NOMO-1 (cell line): ENCODE results near the gene NPC1L1.
"Not testable (repeated sequence)": the region's sequence is repeated elsewhere in the genome, so short reads cannot be mapped to it uniquely, and the experiment has no call there.

Source experiments
- DNase-seq, 2 experiments: peaks; one replicate each; lab custom pipeline; 2025; ENCODE audit not compliant: unreplicated experiment in 2 of 2; lab: John Stamatoyannopoulos, UW

The NPC1L1 gene

GRCh38 chr7:44566680-44567079, 25.6 kb upstream of the NPC1L1 start:
- DNase-seq, result no peak

GRCh38 chr7:44565795-44566559, 24.8 kb upstream of the NPC1L1 start:
- no peak for DNase-seq

GRCh38 chr7:44565097-44565794, 24.1 kb upstream of the NPC1L1 start:
- DNase-seq, result peak; percentile 27 to 30

GRCh38 chr7:44564606-44565005, 23.5 kb upstream of the NPC1L1 start:
- DNase-seq, result no peak

- DNase-seq, result no peak
Measured at GRCh38 chr7:44563171-44563679, 22.1 kb upstream of the NPC1L1 start.

- not testable (repeated sequence) for DNase-seq
Measured at GRCh38 chr7:44562622-44562962, 21.5 kb upstream of the NPC1L1 start.

GRCh38 chr7:44561962-44562621, 21.0 kb upstream of the NPC1L1 start:
- no peak for DNase-seq

- DNase-seq, result no peak
Measured at GRCh38 chr7:44561481-44561880, 20.4 kb upstream of the NPC1L1 start.

GRCh38 chr7:44559485-44559884, 18.4 kb upstream of the NPC1L1 start:
- DNase-seq, result no peak

GRCh38 chr7:44557485-44557884, 16.4 kb upstream of the NPC1L1 start:
- DNase-seq, result no peak

GRCh38 chr7:44555350-44555749, 14.2 kb upstream of the NPC1L1 start:
- DNase-seq, result no peak

- DNase-seq, result not testable (repeated sequence)
Measured at GRCh38 chr7:44552473-44553005, 11.4 kb upstream of the NPC1L1 start.

- no peak for DNase-seq
Measured at GRCh38 chr7:44549457-44549856, 8.3 kb upstream of the NPC1L1 start.

- DNase-seq, result no peak
Measured at GRCh38 chr7:44548893-44549292, 7.8 kb upstream of the NPC1L1 start.

GRCh38 chr7:44547536-44548231, 6.6 kb upstream of the NPC1L1 start:
- DNase-seq, result no peak

GRCh38 chr7:44541876-44542610, 913 bp upstream of the NPC1L1 start:
- no peak for DNase-seq

GRCh38 chr7:44540592-44541027, 520 bp downstream of the NPC1L1 start:
- no peak for DNase-seq

- DNase-seq, result no peak
Measured at GRCh38 chr7:44539669-44540506, 1.2 kb downstream of the NPC1L1 start.
